NB4 (cell line): ENCODE results near the gene NRXN3.

Experiments
- DNase-seq: peaks from one replicate; pipeline ENCODE4 v3.0.0; 2010; ENCODE audit warnings: low read depth
- H3K4me3 ChIP-seq: one replicate; pipeline ENCODE4 v1.5.1; 2011; ENCODE audit warnings: mild to moderate bottlenecking, low read depth, low read length, moderate library complexity
- CTCF ChIP-seq: IDR thresholded peaks from one replicate; pipeline ENCODE4 v1.5.1; 2012; ENCODE audit warnings: low read depth, low read length
- MYC ChIP-seq: IDR thresholded peaks from 2 replicates; pipeline ENCODE4 v1.6.1; 2011; ENCODE audit warnings: low read depth, low read length
- POLR2A ChIP-seq: IDR thresholded peaks from 2 replicates; pipeline ENCODE4 v1.6.1; 2011; ENCODE audit warnings: mild to moderate bottlenecking; ENCODE audit not compliant: insufficient read length; ENCODE audit errors: extremely low read depth
- TF ChIP-seq, protein P1 (sequence below): IDR thresholded peaks from 2 replicates; pipeline ENCODE4 v1.6.1; 2011; ENCODE audit warnings: low read depth, low read length

NRXN3 gene

DNA sequence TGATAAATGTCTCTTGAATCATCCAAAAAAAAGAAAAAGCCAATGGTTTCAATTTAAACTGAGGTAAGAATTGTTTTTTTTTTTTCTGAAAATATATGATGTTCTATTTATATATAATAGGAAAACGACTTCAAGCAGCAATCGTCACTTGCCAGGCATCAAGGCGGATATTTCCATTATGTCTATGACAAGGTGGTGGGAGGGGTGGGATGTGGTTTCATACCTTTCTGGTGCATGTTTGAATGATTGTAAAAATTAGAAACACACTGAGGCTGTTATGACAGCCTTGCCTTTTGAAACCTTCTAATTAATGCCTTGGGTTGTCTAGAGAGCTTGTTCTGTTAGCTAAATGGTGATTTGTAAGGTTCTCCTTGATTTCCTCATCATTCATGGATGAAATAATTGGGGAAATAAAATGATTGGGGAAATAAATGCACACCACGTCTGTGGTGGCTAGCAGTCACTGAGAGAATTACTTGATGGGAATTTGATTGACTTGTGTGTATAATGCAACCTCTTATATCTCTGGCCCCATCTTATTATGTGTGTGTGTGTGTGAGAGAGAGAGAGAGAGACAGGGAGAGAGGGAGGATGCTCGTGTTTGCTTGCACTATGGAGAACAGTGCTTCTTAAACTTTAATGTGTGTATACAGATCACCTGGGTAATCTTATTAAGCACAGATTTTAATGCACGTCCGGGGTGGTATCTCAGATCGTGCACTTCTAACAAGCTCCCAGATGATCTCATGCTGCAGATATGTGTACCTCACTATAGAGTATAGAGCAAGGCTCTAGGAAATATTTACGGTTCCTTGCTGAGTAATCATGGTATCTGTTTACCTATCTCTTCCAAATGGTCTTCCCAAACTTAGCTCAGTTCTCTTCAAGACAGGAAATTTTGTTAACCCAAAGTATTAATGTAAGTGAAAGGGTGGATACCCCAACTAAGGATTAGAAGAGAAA is 1538.5 kb downstream of the NRXN3 start:
- H3K4me3 ChIP-seq = no peak overlapping the region
- TF ChIP-seq MYC (no peak), CTCF (no peak), POLR2A (no peak)
- TF ChIP-seq, protein P1, sequence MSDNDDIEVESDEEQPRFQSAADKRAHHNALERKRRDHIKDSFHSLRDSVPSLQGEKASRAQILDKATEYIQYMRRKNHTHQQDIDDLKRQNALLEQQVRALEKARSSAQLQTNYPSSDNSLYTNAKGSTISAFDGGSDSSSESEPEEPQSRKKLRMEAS = no peak
- no peak for DNase-seq

- no peak overlapping the region for H3K4me3 ChIP-seq
- DNase-seq = no peak
- TF ChIP-seq CTCF = no peak
- TF ChIP-seq, protein P1 = no peak
- no peak for TF ChIP-seq MYC
- TF ChIP-seq POLR2A = no peak
These were observed 1539.4 kb downstream of the NRXN3 start for GRCh38 chr14:79709573-79709972.

GRCh38 chr14:79712302-79712950 is 1542.3 kb downstream of the NRXN3 start:
- no peak for DNase-seq
- no peak overlapping the region for H3K4me3 ChIP-seq
- TF ChIP-seq, protein P1 = no peak
- TF ChIP-seq POLR2A (no peak), MYC (no peak), CTCF (no peak)

DNA sequence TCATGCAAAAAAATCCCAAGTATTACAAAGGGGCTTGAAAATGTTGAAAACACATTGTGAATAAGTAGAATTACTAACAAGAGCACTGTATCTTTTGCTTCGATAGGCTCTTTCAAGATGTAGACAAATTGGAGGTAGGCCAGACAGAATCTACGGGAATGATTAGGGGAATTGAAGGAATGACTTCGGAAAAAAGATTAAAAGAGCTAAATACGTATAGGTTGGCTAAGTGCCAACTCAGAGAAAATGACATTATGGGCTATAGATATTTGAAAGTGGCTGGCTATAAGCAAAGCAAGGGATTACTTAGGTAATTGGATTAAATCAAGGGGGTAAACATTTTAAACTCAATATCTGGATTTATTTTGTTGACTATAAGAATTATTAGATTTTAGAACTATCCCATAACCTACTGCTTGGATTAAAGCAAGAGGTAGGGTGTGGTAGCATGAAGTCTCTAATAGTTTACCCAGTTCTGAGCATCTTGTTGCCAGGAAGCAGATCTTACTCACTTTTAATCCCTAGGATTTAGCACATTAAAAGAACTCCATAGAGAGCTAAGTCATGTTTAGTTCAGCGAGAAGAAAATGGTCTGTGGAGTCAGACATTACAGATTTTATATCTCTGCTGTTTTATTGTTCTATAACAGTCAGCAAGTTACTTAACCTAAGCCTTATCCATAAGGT is 1551.4 kb downstream of the NRXN3 start:
- TF ChIP-seq, protein P1 = no peak
- no peak for TF ChIP-seq MYC
- DNase-seq = no peak
- H3K4me3 ChIP-seq = no peak overlapping the region

DNA sequence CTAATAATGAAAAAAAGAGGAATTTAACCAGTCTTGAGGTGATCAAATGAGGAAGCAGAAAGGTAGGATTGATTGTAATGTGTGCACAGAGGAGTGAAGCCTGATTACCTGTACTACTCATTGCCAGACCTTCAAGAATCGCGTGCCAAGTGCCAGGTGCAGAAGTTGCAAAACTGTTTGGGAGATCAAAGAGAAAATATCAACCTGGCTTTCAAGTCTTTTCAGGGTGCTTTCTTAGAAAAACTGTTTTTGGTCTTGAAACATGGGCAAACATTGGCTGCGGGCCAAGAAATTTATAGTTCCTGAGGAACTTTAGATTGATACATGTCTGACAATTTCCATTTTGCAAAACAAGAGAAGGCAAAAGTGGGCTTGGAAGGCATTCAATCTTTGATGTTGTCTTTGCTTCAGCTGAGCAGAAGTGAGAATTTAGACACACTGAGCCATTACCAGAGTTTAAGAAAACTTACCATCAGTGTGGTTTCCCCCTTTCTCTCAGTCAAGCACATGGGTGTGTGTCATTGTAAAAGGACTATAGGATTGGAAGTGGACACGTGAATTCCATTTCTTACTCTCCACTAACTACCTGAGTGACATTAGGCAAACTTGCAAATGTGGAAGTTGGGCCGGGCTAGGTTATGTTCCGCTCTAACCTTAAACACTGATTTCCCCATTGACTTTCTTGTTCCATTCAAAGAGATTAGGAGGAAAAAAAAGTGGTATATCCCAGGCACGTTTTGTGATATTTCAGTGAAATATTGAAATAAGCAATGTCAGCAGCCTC is 1555.0 kb downstream of the NRXN3 start:
- no peak overlapping the region for H3K4me3 ChIP-seq
- TF ChIP-seq CTCF = no peak
- no peak for TF ChIP-seq POLR2A
- TF ChIP-seq, protein P1 = no peak
- no peak for TF ChIP-seq MYC
- no peak for DNase-seq

GRCh38 chr14:79727900-79728299 is 1557.7 kb downstream of the NRXN3 start:
- no peak for DNase-seq
- no peak overlapping the region for H3K4me3 ChIP-seq
- TF ChIP-seq, protein P1 = no peak
- TF ChIP-seq MYC (no peak), CTCF (no peak), POLR2A (no peak)
